GM12892 (cell line): ENCODE measurements around the gene SEC14L6.
"Not testable (repeated sequence)": the region's sequence is repeated elsewhere in the genome, so short reads cannot be mapped to it uniquely, and the experiment has no call there.

Experiments
- DNase-seq: peaks from one replicate; pipeline ENCODE4 v3.0.0; 2011; ENCODE audit not compliant: insufficient read length
- FAIRE-seq: peaks from 2 replicates; lab custom pipeline; 2011; peaks lifted over from hg19 to GRCh38; lab: Jason Lieb, UNC
- POLR2A ChIP-seq: IDR thresholded peaks from 2 replicates; pipeline ENCODE4 v1.6.1; 2011; ENCODE audit warnings: low read depth, low read length, control low read depth
- POLR2AphosphoS5 ChIP-seq: IDR thresholded peaks from 2 replicates; pipeline ENCODE4 v1.6.1; 2011; ENCODE audit warnings: low read depth, low read length, control low read depth
- TAF1 ChIP-seq: IDR thresholded peaks from 2 replicates; pipeline ENCODE4 v1.6.1; 2011; ENCODE audit warnings: low read depth, mild to moderate bottlenecking, control low read depth, low read length, borderline replicate concordance

SEC14L6 gene

DNA sequence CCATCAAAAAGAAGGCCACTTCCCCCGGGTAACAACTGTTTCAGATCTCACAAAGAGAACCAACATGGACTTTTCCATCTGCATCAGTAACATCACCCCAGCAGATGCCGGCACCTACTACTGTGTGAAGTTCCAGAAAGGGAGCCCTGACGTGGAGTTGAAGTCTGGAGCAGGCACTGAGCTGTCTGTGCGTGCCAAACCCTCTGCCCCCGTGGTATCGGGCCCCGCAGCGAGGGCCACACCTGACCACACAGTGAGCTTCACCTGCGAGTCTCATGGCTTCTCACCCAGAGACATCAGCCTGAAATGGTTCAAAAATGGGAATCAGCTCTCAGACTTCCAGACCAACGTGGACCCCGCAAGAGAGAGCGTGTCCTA is 3.7 kb downstream of the SEC14L6 start:
- FAIRE-seq, result no peak
- no peak for TF ChIP-seq POLR2AphosphoS5
- no peak for TF ChIP-seq TAF1
- TF ChIP-seq POLR2A, result no peak

DNA sequence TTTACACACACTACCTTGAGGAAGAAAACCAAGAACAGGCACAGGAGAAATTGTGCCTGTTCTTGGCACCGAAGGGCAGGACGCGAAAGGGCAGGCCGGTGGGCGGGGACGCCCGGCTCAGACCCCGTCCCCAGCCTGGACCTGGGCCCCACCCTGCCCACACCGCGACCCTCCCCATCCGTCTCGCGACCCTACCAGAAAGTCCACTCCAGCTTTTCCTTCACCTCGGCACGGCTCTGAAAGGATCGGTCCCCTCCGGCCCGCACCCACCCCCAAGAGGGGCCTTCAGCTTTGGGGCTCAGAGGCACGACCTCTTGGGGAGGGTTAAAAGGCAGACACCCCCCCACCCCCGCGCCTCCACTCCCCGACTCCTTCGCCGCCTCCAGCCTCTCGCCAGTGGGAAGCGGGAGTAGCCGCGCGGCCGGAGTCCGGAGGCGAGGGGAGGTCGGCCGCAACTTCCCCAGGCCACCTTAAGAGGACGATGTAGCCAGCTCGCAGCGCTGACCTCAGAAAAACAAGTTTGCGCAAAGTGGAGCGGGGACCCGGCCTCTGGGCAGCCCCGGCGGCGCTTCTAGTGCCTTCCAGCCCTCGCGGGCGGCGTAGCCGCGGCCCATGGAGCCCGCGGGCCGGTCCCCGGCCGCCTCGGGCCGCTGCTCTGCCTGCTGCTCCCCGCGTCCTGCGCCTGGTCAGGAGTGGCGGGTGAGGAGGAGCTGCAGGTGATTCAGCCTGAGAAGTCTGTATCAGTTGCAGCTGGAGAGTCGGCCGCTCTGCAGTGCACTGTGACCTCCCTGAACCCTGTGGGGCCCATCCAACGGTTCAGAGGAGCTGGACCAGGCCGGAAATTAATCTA is 4.4 kb downstream of the SEC14L6 start:
- TF ChIP-seq POLR2A, result no peak
- no peak for TF ChIP-seq POLR2AphosphoS5
- no peak for TF ChIP-seq TAF1
- DNase-seq, result no peak
- FAIRE-seq, result no peak

More for the DNA sequence above, 3.7 kb downstream of the SEC14L6 start:
- DNase-seq, result no peak

DNA sequence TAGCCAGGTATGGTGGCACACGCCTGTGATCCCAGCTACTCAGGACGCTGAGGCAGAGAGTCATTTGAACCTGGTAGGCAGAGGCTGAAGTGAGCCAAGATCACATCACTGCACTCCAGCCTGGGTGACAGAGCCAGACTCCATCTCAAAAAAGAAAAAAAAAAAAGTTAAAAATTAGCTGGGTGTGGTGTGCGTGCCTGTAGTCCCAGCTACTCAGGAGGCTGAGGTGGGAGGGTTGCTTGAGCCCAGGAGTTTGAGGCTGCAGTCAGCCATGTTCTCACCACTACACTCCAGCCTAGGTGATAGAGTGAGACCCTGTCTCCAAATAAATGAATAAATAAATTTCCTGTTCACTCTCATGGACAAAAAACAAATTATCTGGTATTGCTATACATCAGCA is 5.0 kb downstream of the SEC14L6 start:
- not testable (repeated sequence) for FAIRE-seq, DNase-seq

DNA sequence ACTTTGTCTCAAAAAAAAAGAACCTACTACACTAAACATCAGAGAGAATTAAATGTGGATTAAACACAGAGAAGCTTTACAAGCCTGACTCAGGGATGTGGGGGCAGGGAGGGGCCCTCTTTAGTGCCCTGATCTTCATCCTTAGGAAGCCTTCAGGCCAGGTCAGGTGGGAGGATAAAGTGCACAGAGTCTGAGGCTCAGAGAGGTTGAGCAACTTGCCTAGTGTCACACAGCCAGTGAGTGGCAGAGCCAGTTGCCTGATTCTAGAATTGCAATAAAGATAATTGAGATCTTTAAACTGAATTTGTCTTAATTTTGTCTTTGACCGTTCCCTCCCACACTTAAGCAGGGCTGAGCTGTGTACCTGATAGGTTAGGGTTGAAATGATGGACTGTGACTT is 7.2 kb downstream of the SEC14L6 start:
- DNase-seq (no peak), FAIRE-seq (no peak)
- TF ChIP-seq POLR2AphosphoS5, result no peak
- TF ChIP-seq TAF1, result no peak
- TF ChIP-seq POLR2A, result no peak

DNA sequence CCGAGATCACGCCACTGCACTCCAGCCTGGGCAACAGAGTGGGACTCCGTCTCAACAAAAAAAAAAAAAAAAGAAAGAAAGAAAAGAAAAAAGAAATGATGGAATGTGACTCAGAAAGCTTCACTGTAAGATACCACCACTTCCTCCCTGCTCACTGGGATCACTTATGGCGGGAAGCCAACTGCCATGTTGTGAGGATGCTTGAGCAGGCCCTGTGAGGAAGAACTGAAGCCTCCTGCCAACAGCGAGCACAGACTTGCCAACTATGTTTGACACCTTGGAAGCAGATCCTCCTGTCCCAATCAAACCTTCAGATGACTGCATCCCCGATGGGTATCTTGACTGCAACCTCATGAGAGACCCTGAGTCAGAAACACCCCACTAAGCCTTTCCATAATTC is 8.3 kb downstream of the SEC14L6 start:
- TF ChIP-seq TAF1, result no peak
- DNase-seq (no peak), FAIRE-seq (no peak)

DNA sequence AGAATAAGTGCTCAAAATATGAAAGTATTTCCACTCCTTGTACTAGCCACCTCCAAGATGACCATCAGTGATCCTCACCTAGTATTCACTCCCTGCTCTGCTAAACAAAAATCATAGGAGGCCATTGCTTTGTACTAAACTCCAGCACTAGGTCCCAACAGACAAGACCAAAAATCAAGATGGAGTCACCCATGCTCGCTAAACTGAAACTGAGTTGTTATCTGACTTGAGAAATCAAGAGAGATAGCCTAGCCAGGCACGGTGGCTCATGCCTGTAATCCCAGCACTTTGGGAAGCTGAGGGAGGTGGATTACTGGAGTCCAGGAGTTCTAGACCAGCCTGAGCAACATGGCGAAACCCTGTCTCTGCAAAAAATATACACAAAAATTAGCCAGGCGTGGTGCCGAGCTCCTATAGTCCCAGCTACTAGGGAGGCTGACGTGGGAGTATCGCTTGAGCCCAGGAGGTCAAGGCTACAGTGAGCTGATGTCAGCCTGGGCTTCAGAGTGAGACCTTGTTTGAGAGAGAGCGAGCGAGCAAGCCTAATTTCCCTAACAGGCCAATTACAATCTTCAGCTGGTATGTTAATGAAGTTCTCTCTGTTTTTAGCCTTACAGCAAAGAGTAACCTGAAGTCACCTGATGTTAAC is 9.3 kb downstream of the SEC14L6 start:
- TF ChIP-seq TAF1 (no peak), POLR2AphosphoS5 (no peak), POLR2A (no peak)
- DNase-seq, result no peak
- FAIRE-seq, result no peak

DNA sequence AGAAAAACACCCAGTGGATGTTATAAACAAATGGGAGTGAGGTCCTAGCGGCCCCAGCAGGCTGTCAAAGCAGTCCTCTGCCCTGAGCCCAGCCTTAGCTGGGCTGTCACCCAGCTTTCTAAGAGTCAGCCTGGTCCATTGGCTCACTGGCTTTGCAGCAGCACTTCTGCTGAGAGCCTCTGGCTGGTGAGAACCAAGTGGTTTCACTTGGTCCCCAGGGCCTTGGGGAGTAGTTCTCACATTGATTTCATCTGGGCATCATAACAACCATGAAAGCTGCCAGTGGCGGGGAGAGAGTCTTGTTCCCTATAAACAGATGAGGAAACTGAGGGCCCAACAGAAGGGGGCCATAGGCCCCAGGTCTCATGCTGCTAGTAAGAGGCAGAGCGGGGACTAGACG is 11.4 kb downstream of the SEC14L6 start:
- DNase-seq, result no peak
- no peak for FAIRE-seq
- TF ChIP-seq TAF1, result no peak
- no peak for TF ChIP-seq POLR2A
- TF ChIP-seq POLR2AphosphoS5, result no peak

DNA sequence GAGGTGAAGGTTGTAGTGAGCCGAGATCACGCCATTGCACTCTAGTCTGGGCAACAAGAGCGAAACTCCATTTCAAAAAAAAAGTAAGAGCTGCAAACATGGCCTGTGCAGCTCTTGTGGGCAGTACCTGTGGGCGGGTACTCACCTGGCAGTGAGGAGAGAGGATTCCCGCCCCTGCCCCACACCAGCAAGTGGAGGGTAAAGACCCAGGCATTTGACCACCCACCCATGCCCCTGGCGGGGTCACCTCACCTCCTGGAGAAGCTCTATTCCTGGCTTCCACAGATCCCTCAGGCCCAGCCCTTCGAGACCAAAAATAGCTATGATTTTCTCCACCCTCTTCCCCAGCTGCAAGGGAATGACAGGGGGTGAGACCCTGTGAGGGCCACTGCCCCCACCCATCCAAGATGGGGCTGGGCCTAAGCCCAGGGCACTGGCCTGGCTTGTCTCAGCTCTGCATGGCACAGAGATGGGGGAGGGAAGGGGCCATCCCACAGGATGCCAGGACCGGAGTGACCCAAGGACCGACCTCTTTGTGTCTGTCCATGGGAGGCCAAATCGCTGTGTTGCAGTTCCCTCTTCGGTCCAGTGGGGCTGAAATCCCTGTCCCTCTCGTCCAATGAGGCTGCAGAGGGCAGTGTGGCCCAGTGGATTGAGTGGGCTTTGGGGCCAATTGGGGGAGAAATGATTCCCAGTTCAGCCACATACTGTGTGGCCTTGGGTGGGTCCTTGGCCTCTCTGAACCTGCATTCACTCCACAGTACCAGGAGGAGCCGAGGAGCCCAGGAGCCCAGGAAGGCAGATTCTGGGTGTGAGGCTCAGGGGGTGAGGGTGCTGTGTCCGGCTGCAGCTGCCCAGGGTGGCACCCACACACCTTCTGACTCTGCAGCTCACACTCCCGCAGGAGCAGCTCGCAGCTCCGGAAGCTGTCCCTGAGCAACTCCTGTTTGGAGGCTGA is 14.6 kb downstream of the SEC14L6 start:
- no peak for FAIRE-seq
- TF ChIP-seq TAF1 (no peak), POLR2A (no peak), POLR2AphosphoS5 (no peak)

DNA sequence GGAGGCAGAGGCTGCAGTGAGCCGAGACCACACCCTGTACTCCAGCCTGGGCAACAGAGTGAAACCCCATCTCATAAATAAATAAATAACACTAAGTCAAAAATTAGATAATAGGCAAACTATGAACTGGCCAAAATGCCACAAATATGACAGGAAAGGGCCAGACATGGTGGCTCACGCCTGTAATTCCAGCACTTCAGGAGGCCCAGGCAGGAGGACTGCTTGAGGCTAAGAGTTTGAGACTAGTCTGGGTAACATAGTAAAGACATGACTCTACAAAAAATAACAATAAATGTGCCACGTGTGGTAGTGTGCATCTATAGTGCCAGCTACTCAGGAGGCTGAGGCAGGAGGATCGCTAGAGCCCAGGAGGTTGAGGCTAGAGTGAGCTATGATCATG is 19.9 kb downstream of the SEC14L6 start:
- DNase-seq (no peak), FAIRE-seq (no peak)
- TF ChIP-seq POLR2AphosphoS5 (no peak), POLR2A (no peak), TAF1 (no peak)

More for the DNA sequence above, 14.6 kb downstream of the SEC14L6 start:
- no peak for DNase-seq

DNA sequence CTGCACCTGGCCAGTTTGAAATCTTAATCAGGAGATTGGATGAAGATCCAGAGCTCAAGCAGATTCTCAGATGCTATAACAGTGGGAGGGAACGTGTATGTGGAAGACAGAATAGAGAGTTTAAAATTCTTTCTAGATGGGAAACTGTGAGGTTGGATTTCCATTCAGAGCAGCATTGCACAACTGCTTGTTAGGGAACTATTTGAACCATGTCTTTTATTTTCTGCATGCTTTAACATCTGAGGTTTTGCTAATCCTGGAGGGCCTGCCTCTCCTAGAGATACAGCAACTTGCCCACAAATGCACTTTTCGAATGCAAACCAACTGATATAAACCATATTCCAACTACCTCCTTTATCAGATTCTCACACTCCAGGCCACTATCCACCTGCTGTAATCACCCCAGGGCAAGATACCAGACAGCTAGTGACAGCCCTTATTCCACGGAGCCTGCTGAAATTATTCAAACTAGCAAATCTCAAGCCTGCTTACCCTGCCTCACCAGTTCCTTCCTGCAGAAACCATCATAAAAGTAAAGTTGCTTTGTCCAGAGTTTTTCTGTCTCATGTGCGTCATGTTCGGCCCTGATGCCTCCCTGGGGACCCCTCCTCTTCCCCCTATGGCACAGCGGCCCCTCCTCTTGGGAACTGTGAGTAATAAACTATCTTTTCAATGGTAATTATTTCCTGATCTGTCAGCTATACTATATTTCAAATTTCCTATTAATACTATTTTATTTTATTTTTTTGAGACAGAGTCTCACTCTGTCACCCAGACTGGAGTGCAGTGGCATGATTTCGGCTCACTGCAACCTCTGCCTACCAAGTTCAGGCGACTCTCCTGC is 22.7 kb downstream of the SEC14L6 start:
- TF ChIP-seq TAF1, result no peak
- no peak for TF ChIP-seq POLR2A
- no peak for TF ChIP-seq POLR2AphosphoS5
- FAIRE-seq, result no peak
- DNase-seq, result no peak
